Ascending aorta (tissue), 2 donors: Measurements from ENCODE around the gene SLC25A29. TPM values are rescaled to one million over a fixed set of nuclear protein-coding genes. Genes with fewer than 3 reads are reported as not detected.

Source experiments
- DNase-seq, 2 donors: peaks; one replicate each; pipeline ENCODE4 v3.0.0-alpha.2; 2019; ENCODE audit warnings: low spot score in 2 of 2
- H3K27ac ChIP-seq, 2 donors: fragments of 200-600 bp; sonication (generic); one replicate each; pipeline ENCODE4 v1.5.1; 2016 to 2017; ENCODE audit warnings: mild to moderate bottlenecking in 1 of 2
- H3K27me3 ChIP-seq: fragments of 200-600 bp; sonication (generic); one replicate; pipeline ENCODE4 v1.5.1; 2017
- H3K36me3 ChIP-seq, 2 donors: fragments of 200-600 bp; sonication (generic); one replicate each; pipeline ENCODE4 v1.5.1; 2016
- H3K4me1 ChIP-seq, 2 donors: fragments of 200-600 bp; sonication (generic); one replicate each; pipeline ENCODE4 v1.5.1; 2016 to 2017; ENCODE audit warnings: mild to moderate bottlenecking in 1 of 2
- H3K4me3 ChIP-seq, 2 donors: fragments of 200-600 bp; sonication (generic); one replicate each; pipeline ENCODE4 v1.5.1; 2016 to 2017; ENCODE audit warnings: mild to moderate bottlenecking in 1 of 2
- H3K9me3 ChIP-seq, 2 donors: fragments of 200-600 bp; sonication (generic); one replicate each; pipeline ENCODE4 v1.5.1; 2016
- intact Hi-C: fragments of 100-400 bp; cut with DNase I; formaldehyde crosslinking; loops from one replicate; pipeline ENCODE4 v1.15.1; 2023
- total RNA-seq: library from RNA; depleted of rRNA; stranded (reverse); fragments of >200 nt; gene quantifications from one replicate; pipeline ENCODE4 v1.1.0, GENCODE V29; 2016
- TF ChIP-seq, protein P1 (sequence below), 3 experiments: fragments of 200-600 bp in 2 of 3; fragments of 450-650 bp in 1 of 3; sonication (generic) in 2 of 3; IDR thresholded peaks; one replicate each; pipeline ENCODE4 v1.5.1; 2016 to 2019; ENCODE audit warnings: antibody characterized with exemption in 3 of 3, mild to moderate bottlenecking in 1 of 3, moderate library complexity in 1 of 3

Gene SLC25A29
- total RNA-seq, 1 donor from 2014 or later = 193 TPM

DNA sequence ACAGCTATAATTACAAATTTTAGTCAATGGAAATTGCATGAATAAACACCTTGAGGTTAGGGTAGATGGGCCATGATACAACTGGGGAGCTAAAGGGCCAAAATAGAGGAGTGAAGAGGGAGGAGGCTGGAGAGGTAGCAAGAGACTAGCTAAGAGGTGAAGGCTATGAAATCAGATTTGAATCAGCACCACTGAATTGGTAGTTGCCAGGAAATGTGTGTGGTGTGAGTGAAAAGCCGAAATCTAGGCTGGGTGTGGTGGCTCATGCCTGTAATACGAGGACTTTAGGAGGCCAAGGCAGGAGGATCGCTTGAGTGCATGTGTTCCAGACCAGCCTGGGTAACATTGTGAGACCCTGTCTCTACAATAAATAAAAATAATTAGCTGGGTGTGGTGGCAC is 44.6 kb downstream of the SLC25A29 start:
- Histone ChIP-seq H3K4me1 (peaks cover 0 to 12% of the 10 kb centered on the region in 2 donors), H3K27ac (no peak overlapping the region), H3K36me3 (peaks cover 13 to 22% of the 10 kb centered on the region in 2 donors), H3K4me3 (no peak overlapping the region), H3K27me3 (no peaks in the 10 kb centered on the region), H3K9me3 (no peaks in the 10 kb centered on the region)
- TF ChIP-seq, protein P1, sequence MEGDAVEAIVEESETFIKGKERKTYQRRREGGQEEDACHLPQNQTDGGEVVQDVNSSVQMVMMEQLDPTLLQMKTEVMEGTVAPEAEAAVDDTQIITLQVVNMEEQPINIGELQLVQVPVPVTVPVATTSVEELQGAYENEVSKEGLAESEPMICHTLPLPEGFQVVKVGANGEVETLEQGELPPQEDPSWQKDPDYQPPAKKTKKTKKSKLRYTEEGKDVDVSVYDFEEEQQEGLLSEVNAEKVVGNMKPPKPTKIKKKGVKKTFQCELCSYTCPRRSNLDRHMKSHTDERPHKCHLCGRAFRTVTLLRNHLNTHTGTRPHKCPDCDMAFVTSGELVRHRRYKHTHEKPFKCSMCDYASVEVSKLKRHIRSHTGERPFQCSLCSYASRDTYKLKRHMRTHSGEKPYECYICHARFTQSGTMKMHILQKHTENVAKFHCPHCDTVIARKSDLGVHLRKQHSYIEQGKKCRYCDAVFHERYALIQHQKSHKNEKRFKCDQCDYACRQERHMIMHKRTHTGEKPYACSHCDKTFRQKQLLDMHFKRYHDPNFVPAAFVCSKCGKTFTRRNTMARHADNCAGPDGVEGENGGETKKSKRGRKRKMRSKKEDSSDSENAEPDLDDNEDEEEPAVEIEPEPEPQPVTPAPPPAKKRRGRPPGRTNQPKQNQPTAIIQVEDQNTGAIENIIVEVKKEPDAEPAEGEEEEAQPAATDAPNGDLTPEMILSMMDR (IDR thresholded peaks at IDR 0.05) = no peak
- intact Hi-C loops = no loop called here
- no peak for DNase-seq

DNA sequence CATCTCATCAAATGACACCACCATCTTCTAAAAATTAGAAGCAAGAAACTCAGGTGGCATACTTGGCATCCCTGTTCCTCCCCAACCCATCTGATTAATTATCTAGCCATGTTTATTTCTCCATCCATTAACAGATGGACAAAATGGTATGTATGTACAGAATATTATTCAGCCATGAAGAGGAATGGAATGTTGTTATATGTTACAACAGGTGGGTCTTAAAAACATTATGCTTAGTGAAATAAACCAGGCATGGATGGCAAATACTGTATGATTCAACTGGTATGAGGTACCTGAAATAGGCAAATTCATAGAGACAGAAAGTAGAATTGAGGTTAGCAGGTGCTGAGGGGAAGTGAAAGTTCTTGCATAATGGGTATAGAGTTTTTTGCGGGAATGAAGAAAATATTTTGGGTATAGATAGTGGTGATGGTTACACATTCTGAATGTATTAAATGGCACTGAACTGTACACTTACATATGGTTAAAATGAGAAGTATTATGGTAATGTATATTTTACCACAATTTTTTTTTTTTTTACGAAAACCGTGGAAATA is 49.8 kb downstream of the SLC25A29 start:
- Histone ChIP-seq H3K27me3 (no peaks in the 10 kb centered on the region), H3K9me3 (no peaks in the 10 kb centered on the region), H3K4me1 (peaks cover 0 to 17% of the 10 kb centered on the region in 2 donors), H3K27ac (no peak overlapping the region), H3K4me3 (no peak overlapping the region), H3K36me3 (no peaks in the 10 kb centered on the region)
- intact Hi-C loops = no loop called here
- DNase-seq = no peak
- TF ChIP-seq, protein P1 (IDR thresholded peaks at IDR 0.05) = no peak

DNA sequence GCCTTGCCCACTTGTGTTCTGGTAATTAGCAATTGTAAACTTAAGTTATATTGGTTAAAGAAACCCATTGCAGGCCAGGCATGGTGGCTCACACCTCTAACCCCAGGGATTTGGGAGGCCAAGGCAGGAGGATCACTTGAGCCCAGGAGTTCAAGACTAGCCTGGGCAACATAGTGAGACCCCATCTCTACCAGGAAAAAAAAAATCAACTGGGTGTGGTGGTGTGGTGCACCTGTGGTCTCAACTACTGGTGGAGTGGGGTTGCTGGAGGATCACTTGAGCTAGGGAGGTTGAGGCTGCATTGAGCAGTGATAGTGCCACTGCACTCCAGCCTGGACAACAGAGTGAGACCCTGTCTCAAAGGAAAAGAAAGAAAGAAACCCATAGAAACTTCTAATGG is 53.6 kb downstream of the SLC25A29 start:
- intact Hi-C loops = no loop called here
- Histone ChIP-seq H3K4me1 (peaks cover 0 to 29% of the 10 kb centered on the region in 2 donors), H3K4me3 (no peak overlapping the region), H3K27ac (no peak overlapping the region), H3K27me3 (no peaks in the 10 kb centered on the region), H3K9me3 (no peaks in the 10 kb centered on the region), H3K36me3 (no peaks in the 10 kb centered on the region)
- DNase-seq = no peak
- TF ChIP-seq, protein P1 (IDR thresholded peaks at IDR 0.05) = no peak

DNA sequence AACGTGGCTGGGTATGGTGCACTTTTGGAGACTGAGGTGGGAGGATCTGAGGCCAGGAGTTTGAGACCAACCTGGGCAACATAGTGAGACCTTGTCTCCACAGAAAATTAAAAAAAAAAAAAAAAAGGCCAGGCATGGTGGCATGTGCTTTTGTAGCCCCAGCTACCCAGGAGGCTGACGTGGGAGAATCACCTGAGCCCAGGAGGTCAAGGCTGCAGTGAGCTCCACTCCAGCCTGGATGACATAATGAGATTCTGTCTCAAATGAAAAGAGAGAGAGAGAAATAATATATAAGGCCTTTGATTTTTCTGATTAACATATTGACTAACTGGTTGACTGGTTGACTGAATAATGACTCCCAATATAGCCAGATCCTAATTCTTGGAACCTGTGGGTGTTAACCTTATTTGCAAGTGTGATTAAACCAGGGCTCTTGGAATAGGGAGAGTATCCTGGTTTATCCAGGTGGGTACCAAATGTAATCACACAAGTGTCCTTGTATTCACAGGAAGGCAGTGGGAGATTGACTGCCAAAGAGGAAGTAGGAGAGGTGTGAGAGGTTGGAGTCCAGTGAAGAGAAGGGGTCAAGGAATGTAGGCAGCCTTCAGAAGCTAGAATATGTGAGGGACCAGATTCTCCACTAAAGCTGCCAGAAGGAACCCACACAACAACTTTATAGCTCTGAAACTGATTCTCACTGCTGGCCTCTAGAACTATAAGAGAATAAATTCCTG is 55.3 kb downstream of the SLC25A29 start:
- intact Hi-C loops = no loop called here

GRCh38 chr14:100246809-100247428 is 59.3 kb downstream of the SLC25A29 start:
- peak overlapping the region in 1 of 2 donors; percentile 33 for H3K27ac ChIP-seq
- no peaks in the 10 kb centered on the region for H3K36me3 ChIP-seq
- DNase-seq = no peak
- TF ChIP-seq, protein P1 (IDR thresholded peaks at IDR 0.05) = peak in 2 of 3 experiments; percentile 30 to 57
- H3K27me3 ChIP-seq = no peaks in the 10 kb centered on the region
- intact Hi-C loops = no loop called here
- H3K4me1 ChIP-seq = peaks cover 3 to 49% of the 10 kb centered on the region in 2 donors
- H3K4me3 ChIP-seq = no peak overlapping the region
- H3K9me3 ChIP-seq = no peaks in the 10 kb centered on the region

More for the DNA sequence above, 55.3 kb downstream of the SLC25A29 start:
- H3K36me3 ChIP-seq = no peaks in the 10 kb centered on the region
- no peaks in the 10 kb centered on the region for H3K9me3 ChIP-seq
- TF ChIP-seq, protein P1 (IDR thresholded peaks at IDR 0.05) = no peak
- no peaks in the 10 kb centered on the region for H3K27me3 ChIP-seq
- no peak overlapping the region for H3K4me3 ChIP-seq
- no peak for DNase-seq
- peaks cover 3 to 41% of the 10 kb centered on the region in 2 donors for H3K4me1 ChIP-seq
- no peak overlapping the region for H3K27ac ChIP-seq
